K562 (cell line): ENCODE measurements around the gene CNNM3. TPM values are rescaled to one million over a fixed set of nuclear protein-coding genes. Genes with fewer than 3 reads are reported as not detected.

Source experiments
- ATAC-seq: fragments of 200-7000 bp; cut with Tn5 transposase; 3 replicates; pipeline ENCODE4 v1.9.1; 2020; ENCODE audit warnings: moderate library complexity
- BruUV-seq: library from RNA; stranded (reverse); fragments of 400-500 nt; replicated peaks from 2 replicates; lab custom pipeline; 2021; lab: Mats Ljungman, UMichigan
- CTCF ChIA-PET: fragments of 300-600 bp; formaldehyde crosslinking; extraction: SDS; loops from one replicate; lab custom pipeline; 2021; ENCODE audit warnings: low intra/inter-chr PET ratio; lab: Yijun Ruan, JAX
- POLR2A ChIA-PET: fragments of 300-600, 350-650 bp; sonication (Branson Sonifier 250); formaldehyde crosslinking; extraction: SDS; loops from one replicate; lab custom pipeline; 2021; ENCODE audit warnings: antibody characterized with exemption, inconsistent platforms; lab: Yijun Ruan, JAX
- DNase-seq, 4 experiments: peaks; one replicate each; pipeline versions ENCODE4 v3.0.0 to v3.0.0-alpha.2; 2011 to 2018; ENCODE audit warnings: low spot score in 3 of 4, mixed read lengths in 3 of 4; ENCODE audit errors: extremely low read depth in 1 of 4
- FAIRE-seq: peaks from 2 replicates; lab custom pipeline; 2011; peaks lifted over from hg19 to GRCh38; lab: Jason Lieb, UNC
- H2AFZ ChIP-seq: 2 replicates; pipeline ENCODE4 v1.6.0; 2011; ENCODE audit warnings: low read depth, low read length, control low read depth, inconsistent platforms
- H3K27ac ChIP-seq: fragments of 200-600 bp; 3 replicates; pipeline ENCODE4 v1.8.0; 2011; ENCODE audit warnings: low read depth, mild to moderate bottlenecking, control low read depth, inconsistent platforms, low read length, moderate library complexity, mixed read lengths; ENCODE audit errors: extremely low read depth
- H3K27me3 ChIP-seq, 2 experiments: fragments of 300-600 bp in 1 of 2; 2 replicates in 1 of 2; 3 replicates in 1 of 2; pipeline versions ENCODE4 v1.6.0 to v1.8.0; 2011; ENCODE audit warnings: inconsistent platforms in 2 of 2, low read length in 2 of 2, mild to moderate bottlenecking in 1 of 2, mixed read lengths in 1 of 2, moderate library complexity in 1 of 2; ENCODE audit not compliant: control insufficient read depth in 2 of 2, insufficient read depth in 2 of 2
- H3K36me3 ChIP-seq: fragments of 300-600 bp; 3 replicates; pipeline ENCODE4 v1.8.0; 2011; ENCODE audit warnings: mild to moderate bottlenecking, low read length, inconsistent platforms; ENCODE audit not compliant: control insufficient read depth, insufficient read depth
- H3K4me1 ChIP-seq, 2 experiments: fragments of 200-600 bp in 1 of 2; replicated peaks in 1 of 2; 2 replicates in 1 of 2; 3 replicates in 1 of 2; pipeline versions ENCODE4 v1.5.1 to v1.8.0; 2011; ENCODE audit warnings: inconsistent platforms in 2 of 2, low read length in 2 of 2, mild to moderate bottlenecking in 1 of 2, mixed read lengths in 1 of 2, moderate library complexity in 1 of 2; ENCODE audit not compliant: control insufficient read depth in 2 of 2, insufficient read depth in 2 of 2
- H3K4me2 ChIP-seq: 2 replicates; pipeline ENCODE4 v1.6.1; 2011; ENCODE audit warnings: low read length, control low read depth, inconsistent platforms, mixed read lengths; ENCODE audit not compliant: insufficient read depth
- H3K4me3 ChIP-seq: fragments of 200-600 bp; sonication (generic), shearing (Covaris generic); 2 replicates; pipeline ENCODE4 v1.5.1; 2016; ENCODE audit warnings: control low read depth, inconsistent platforms
- H3K79me2 ChIP-seq: fragments of 200-600 bp; 3 replicates; pipeline ENCODE4 v1.8.0; 2011; ENCODE audit warnings: low read length, inconsistent platforms; ENCODE audit not compliant: control insufficient read depth, insufficient read depth
- H3K9ac ChIP-seq, 2 experiments: 2 replicates each; pipeline versions ENCODE4 v1.6.0 to v1.6.1; 2011; ENCODE audit warnings: low read depth in 2 of 2, low read length in 2 of 2, control low read depth in 1 of 2, inconsistent platforms in 1 of 2, mild to moderate bottlenecking in 1 of 2, mixed read lengths in 1 of 2; ENCODE audit not compliant: insufficient read depth in 1 of 2
- H3K9me1 ChIP-seq: one replicate; pipeline ENCODE4 v1.6.0; 2011; ENCODE audit warnings: inconsistent platforms, mild to moderate bottlenecking, low read length, moderate library complexity; ENCODE audit not compliant: control insufficient read depth, insufficient read depth
- H3K9me3 ChIP-seq: replicated peaks from 2 replicates; pipeline ENCODE4 v1.5.1; 2011; ENCODE audit warnings: low read depth, low read length, inconsistent platforms; ENCODE audit not compliant: control insufficient read depth, insufficient read depth
- H4K20me1 ChIP-seq: replicated peaks from 2 replicates; pipeline ENCODE4 v1.6.1; 2011; ENCODE audit warnings: low read length, inconsistent platforms, mixed read lengths; ENCODE audit not compliant: control insufficient read depth, insufficient read depth
- BCLAF1 ChIP-seq, 2 experiments: fragments of 450-650 bp in 1 of 2; IDR thresholded peaks; 2 replicates each; pipeline ENCODE4 v1.6.1; 2011 to 2017; ENCODE audit warnings: low read depth in 2 of 2, antibody characterized with exemption in 1 of 2, borderline replicate concordance in 1 of 2, low read length in 1 of 2, mild to moderate bottlenecking in 1 of 2, mixed read lengths in 1 of 2; ENCODE audit not compliant: control insufficient read depth in 1 of 2
- CBX1 ChIP-seq: sonication (generic); IDR thresholded peaks from 2 replicates; pipeline ENCODE4 v1.6.1; 2016; ENCODE audit warnings: antibody characterized with exemption, low read depth, mild to moderate bottlenecking
- EGR1 ChIP-seq: fragments of 450-650 bp; conservative IDR thresholded peaks from 2 replicates; pipeline ENCODE4 v1.6.1; 2017; ENCODE audit warnings: mild to moderate bottlenecking
- KDM2B ChIP-seq: fragments of 250-450 bp; sonication (Bioruptor Pico); IDR thresholded peaks from 2 replicates; pipeline ENCODE4 v1.8.0; 2021; ENCODE audit warnings: mild to moderate bottlenecking, moderate library complexity
- PHF20 ChIP-seq: fragments of 450-650 bp; IDR thresholded peaks from 2 replicates; pipeline ENCODE4 v1.6.1; 2018; ENCODE audit not compliant: partially characterized antibody
- WGBS: fragments of 100-300 bp; shearing (Covaris generic); methylation state at CpG from one replicate; pipeline ENCODE4 v1.1.6; 2016; ENCODE audit warnings: low coverage, mixed read lengths; ENCODE audit not compliant: insufficient coverage; ENCODE audit errors: missing lambda C conversion rate; 5-methylcytosine and 5-hydroxymethylcytosine counted together
- in situ Hi-C: fragments of 300-500 bp; cut with MboI; formaldehyde crosslinking; loops from 4 replicates; pipeline ENCODE4 v1.15.0; 2018; ENCODE audit warnings: inconsistent platforms, mixed read lengths
- intact Hi-C: fragments of 100-400 bp; cut with micrococcal nuclease; formaldehyde crosslinking; loops from 2 replicates; pipeline ENCODE4 v1.14.2; 2022
- polyA plus RNA-seq, 8 experiments: library from polyadenylated mRNA; depleted of rRNA in 4 of 8; stranded (reverse) in 5 of 8; unstranded in 3 of 8; fragments of >200 nt; fragmentation: Nextera tagmentation in 2 of 8; fragmentation: Illumina TruSeq in 1 of 8; extraction: Ambion mirVana in 2 of 8; extraction: Trizol in 1 of 8; gene quantifications; 2 replicates each; pipeline versions ENCODE4 v1.2.1 to v1.2.3, GENCODE V29; 2011 to 2014; ENCODE audit warnings: inconsistent platforms in 1 of 8, missing spikeins in 1 of 8
- total RNA-seq, 7 experiments: library from RNA; depleted of rRNA in 6 of 7; stranded (reverse); fragments of >200 nt in 6 of 7; fragmentation: Illumina TruSeq in 2 of 7; extraction: Trizol in 2 of 7; gene quantifications; 2 replicates each; pipeline versions ENCODE4 v1.2.1 to v1.2.3, GENCODE V29; 2011 to 2021; ENCODE audit warnings: low replicate concordance in 1 of 7
- TF ChIP-seq, protein P1 (sequence below): fragments of 200-400 bp; formaldehyde crosslinking; IDR thresholded peaks from 2 replicates; pipeline ENCODE4 v1.6.1; 2017; ENCODE audit warnings: mild to moderate bottlenecking, low read depth, low read length, moderate library complexity

Gene CNNM3
- total and polyA plus RNA-seq, 9 of the 15 experiments (the other 6 are each of a cell fraction or from before 2014, with no cell fraction given) = 1.4 to 16.9 (median 6.5) TPM

GRCh38 chr2:96801786-96802595 lies 14.1 kb upstream of the CNNM3 start (continued):
- TF ChIP-seq EGR1 (peak; percentile 62), KDM2B (CRISPR knock-in tag) (no peak), CBX1 (no peak), BCLAF1 (IDR thresholded peaks at IDR 0.05; ENCODE audit: borderline replicate concordance in 1 of 2, control insufficient read depth in 1 of 2, low read depth in 2 of 2, low read length in 1 of 2) (0 out of 4 replicates have a peak, but pooled peaks of 1 of the 2 experiments have one; percentile 50), PHF20 (peak; percentile 49)

GRCh38 chr2:96802721-96803120 lies 13.3 kb upstream of the CNNM3 start:
- no peaks in the 10 kb centered on the region for H3K9me1 ChIP-seq
- ChIA-PET CTCF (no interaction called here), POLR2A (interaction anchor here (0.6 to 2.0 kb wide), 3 partner anchors 10 to 266 kb away, joined by 3 to 4 read pairs (median 3); partner anchors contain the start of gene ARID5A)
- H4K20me1 ChIP-seq = no peaks in the 10 kb centered on the region
- H3K4me2 ChIP-seq = no peak overlapping the region
- H3K27me3 ChIP-seq = no peaks in the 10 kb centered on the region
- DNase-seq (no peak), ATAC-seq (no peak)
- no TSS peak for BruUV-seq
- H3K27ac ChIP-seq = no peak overlapping the region
- in situ Hi-C loops = no loop called here
- no peak overlapping the region for H2AFZ ChIP-seq
- peaks cover 25% of the 10 kb centered on the region; the same call in 2 of the 3 replicates for H3K36me3 ChIP-seq
- H3K9me3 ChIP-seq = no peaks in the 10 kb centered on the region
- H3K4me1 ChIP-seq = peaks cover 0 to 10% of the 10 kb centered on the region in 2 experiments; a peak in 2 of 5 replicates
- TF ChIP-seq, protein P1, sequence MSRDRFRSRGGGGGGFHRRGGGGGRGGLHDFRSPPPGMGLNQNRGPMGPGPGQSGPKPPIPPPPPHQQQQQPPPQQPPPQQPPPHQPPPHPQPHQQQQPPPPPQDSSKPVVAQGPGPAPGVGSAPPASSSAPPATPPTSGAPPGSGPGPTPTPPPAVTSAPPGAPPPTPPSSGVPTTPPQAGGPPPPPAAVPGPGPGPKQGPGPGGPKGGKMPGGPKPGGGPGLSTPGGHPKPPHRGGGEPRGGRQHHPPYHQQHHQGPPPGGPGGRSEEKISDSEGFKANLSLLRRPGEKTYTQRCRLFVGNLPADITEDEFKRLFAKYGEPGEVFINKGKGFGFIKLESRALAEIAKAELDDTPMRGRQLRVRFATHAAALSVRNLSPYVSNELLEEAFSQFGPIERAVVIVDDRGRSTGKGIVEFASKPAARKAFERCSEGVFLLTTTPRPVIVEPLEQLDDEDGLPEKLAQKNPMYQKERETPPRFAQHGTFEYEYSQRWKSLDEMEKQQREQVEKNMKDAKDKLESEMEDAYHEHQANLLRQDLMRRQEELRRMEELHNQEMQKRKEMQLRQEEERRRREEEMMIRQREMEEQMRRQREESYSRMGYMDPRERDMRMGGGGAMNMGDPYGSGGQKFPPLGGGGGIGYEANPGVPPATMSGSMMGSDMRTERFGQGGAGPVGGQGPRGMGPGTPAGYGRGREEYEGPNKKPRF = no peak
- TF ChIP-seq, all 486 proteins: peak for 0
- FAIRE-seq = no peak
- intact Hi-C loops = loop anchor here (10.0 kb wide), 1 partner anchor 248 kb away; no protein-coding TSS in a partner anchor
- 74% methylated on average over 7 of the region's 7 CpGs for WGBS
- Histone ChIP-seq H3K4me3 (no peak overlapping the region), H3K9ac (no peak overlapping the region), H3K79me2 (no peaks in the 10 kb centered on the region)
